Measurements from ENCODE around the gene MAP3K5.
"Not testable (repeated sequence)": the region's sequence is repeated elsewhere in the genome, so short reads cannot be mapped to it uniquely, and the experiment has no call there.

Gene MAP3K5

DNA sequence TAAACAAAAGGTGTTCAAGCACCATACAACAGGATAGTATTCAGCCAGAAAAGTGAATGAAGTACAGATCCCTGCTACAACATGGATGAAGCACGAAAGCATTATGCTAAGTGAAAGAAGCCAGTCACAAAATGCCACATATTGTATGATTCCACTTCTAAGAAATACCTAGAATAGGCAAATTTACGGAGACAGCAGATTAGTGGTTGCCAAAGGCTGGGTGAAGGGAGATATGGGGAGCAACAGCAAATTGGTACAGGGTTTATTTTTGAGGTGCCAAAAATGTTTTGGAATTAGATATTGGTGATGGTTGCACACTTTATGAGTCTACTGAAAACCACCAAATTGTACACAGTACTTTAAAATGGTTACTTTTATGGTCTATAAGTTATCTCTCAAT lies 23.2 kb downstream of the MAP3K5 start:
- DNase-seq, result no peak

- DNase-seq, result no peak
Measured at GRCh38 chr6:136767570-136768309, 24.5 kb downstream of the MAP3K5 start.

GRCh38 chr6:136767103-136767502 lies 25.2 kb downstream of the MAP3K5 start:
- no peak for DNase-seq

DNA sequence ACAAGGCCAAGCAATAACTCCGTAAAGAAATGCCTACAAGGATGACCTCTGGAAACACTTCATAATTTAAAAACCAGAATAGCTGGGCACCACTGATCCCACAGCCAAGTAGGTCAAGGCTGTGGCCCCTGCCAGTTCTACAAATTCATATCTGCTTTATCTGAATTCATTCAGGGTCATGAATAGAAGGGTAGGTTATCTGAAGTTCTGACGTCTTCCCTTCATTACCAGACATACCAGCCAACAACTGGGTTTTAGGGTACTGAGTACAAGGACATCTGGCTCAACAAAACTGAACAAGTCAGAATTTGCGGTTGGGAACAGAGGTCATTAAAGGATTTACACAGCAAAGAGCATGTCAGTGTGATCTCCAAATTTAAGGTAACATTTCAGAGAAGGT lies 26.0 kb downstream of the MAP3K5 start:
- DNase-seq, result no peak

GRCh38 chr6:136764517-136764993 lies 27.7 kb downstream of the MAP3K5 start:
- DNase-seq, result no peak

DNA sequence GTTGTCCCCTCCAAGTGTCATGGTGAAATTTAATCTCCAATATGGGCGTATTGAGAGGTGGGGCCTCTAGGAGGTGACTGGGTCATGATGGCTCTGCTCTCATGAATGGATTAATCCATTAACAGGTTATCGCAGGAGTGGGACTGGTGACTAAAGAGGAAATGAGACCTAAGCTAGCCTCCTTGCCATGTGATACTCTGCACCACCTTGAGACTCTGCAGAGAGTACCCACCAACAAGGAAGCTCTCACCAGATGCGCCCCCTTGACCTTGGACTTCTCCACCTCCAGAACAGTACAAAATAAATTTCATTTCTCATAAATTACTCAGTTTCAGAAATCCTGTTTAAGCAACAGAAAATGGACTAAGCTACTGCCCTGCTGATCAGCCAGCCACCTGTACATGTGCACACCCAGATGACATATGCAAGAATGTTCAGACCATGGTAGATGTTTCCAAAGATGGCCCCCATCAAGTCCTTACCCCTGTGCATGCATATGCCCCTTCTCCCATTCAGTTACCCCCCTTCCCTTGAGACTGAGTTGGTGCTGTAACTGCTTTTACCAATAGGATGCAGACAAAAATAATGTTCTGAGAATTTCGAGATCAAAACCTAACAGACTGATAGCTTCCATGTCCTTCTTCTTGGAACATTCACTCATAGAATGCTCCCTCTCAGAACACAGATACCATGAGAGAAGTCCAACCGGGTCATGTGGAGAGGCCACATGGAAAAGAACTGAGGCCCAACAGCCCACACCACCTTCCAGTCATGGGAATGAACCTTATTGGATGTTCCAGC lies 28.4 kb downstream of the MAP3K5 start:
- DNase-seq, result no peak

- no peak for DNase-seq
Measured at GRCh38 chr6:136763255-136763654, 29.0 kb downstream of the MAP3K5 start.

DNA sequence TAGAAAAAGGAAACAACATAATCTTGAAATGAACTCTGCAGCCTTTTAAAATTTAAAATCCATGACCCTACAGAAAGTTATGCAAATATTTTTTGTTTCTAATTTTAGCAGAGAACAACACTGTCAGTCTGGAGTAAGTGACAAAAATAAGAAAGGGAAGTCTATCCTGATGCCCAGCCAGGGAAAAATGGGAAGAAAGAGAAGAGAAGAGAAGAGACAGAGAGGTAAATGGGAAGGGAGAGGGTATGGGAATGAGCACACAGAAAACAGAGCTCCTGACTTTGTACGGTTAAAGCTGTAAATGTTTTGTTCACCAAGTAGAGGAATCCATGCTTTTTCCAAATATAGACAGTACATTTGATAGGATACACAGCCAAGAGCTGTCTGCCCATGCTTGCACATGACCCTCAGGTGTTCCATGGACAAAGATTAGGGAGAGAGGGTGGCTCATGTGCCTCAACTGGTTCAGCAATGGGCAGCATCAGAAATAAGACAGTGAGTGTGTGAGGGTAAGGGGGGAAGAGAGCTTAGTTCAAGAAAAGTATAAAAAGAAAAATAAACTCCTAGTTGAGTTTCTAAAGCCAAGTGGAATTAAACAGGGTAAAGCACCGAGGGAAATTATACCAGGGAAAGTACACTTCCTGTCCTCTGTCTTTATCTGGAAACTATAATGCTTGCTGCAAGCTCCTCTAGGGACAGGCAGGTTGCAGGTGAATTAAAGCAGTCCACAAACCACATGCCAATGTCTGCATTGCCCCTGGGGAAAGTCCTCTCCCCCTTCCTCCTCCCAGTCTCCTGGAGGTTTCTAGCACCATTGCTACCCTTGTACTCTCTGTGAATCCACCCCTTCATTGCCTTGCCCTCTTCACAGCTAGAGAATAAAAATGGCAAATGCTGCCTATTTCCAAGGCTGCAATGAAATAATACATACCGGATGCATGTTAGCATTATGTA lies 30.0 kb downstream of the MAP3K5 start:
- DNase-seq, result no peak

GRCh38 chr6:136761227-136761922 lies 30.9 kb downstream of the MAP3K5 start:
- no peak for DNase-seq

DNA sequence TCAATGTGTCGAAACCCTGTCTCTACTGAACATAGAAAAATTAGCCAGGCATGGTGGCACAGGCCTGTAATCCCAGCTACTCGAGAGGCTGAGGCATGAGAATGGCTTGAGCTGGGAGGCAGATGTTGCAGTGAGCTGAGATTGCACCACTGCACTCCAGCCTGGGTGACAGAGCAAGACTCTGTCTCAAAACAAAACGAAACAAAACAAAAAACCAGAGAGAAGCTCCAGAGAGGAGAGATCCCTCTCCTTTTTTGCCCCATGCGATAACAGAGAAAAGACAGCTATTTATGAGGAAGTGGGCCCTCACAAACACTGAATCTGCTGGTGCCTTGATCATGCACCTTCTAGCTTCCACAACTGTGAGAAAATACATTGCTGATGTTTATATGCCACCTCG lies 31.5 kb downstream of the MAP3K5 start:
- DNase-seq, result not testable (repeated sequence)

GRCh38 chr6:136757150-136757549 lies 35.1 kb downstream of the MAP3K5 start:
- DNase-seq, result no peak

DNA sequence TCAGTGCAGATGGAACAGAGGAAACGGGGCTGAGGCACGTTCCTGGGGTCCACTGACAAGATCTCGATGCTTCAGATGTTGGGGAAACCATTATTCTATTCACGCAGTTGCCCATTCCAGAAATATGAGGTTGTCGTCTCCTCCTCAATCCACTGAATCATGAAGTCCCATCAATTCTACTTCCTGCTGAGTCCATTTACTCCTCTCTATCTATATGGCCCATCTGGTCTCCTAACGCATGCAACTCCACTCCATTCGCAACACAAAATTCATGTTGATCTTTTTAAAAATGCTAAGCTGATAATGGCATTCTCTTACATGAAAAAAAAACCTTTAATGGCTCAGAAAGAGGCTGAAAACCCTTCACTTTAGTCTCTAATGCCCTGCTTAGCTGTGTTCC lies 37.5 kb downstream of the MAP3K5 start:
- DNase-seq, result no peak

GRCh38 chr6:136753624-136754023 lies 38.7 kb downstream of the MAP3K5 start:
- DNase-seq, result peak; percentile 48

GRCh38 chr6:136752554-136752953 lies 39.7 kb downstream of the MAP3K5 start:
- no peak for DNase-seq

- DNase-seq, result no peak
Measured at GRCh38 chr6:136751991-136752390, 40.3 kb downstream of the MAP3K5 start.

- DNase-seq, result no peak
Measured at GRCh38 chr6:136751522-136751956, 40.7 kb downstream of the MAP3K5 start.

DNA sequence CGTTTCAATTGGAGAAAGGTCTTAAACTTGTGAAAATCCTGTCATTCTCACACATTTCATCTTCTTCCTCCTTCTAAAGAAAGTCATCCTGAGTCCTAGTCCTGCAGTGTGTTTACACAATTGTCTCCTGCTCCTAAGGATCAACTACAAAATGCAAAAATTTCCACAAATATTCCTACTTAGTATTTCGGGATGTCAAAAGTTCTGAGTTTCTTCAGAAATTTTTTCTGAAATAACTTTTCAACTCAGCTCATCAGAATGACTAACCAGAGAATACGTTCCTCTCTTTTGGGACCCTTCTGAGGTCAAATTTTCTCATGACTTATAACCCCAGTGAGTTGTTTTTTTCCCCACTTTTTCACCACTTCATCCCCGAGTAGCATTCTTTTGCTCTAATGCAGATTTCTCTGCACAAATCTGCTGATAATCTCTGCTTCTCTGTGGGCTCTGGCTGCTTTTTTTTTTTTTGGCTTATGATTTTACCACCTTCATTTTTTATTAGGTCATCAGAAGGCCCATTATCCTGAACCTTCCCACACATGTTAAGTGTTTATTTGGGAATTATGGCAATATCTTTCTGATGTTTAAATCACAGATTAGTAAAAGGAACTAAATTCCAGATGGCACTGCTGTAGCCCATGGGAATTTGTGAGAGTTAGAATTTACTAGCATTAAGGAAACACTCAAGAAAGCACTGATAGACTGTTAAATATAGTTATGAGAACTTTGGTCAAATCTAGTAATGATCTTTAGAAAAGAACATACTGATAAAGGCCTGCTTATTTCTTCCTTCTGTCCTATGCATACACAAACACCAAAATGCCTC lies 41.4 kb downstream of the MAP3K5 start:
- DNase-seq, result no peak

DNA sequence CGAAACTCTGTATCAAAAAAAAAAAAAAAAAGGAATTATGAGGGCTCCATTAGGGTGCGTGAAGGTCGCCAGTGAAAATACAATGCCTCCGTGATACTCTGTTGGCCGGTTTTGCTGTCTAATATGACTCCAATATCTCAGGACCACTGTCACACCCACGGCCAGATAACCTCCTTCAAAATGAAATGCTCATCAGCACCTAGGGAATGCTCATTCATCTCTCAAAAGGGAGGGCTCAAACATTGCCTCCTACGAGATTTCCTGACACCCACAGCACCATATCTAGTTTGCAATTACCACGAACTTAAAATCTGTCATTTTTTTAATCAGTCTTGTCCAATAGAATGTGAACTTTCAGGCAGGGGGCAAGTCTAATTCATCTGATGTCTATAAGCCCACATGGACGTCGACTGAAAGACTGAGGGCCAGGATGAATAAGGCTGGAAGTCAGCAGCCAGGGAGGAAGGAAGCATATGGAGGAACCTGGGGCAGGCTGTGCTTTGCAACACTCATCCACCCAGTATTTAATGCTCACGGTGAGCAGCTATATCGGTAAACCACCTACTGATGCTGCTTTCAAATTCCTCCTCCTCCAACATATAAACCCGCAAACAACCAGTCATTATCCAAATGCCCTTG lies 42.8 kb downstream of the MAP3K5 start:
- DNase-seq, result no peak

- no peak for DNase-seq
Measured at GRCh38 chr6:136747507-136747906, 44.8 kb downstream of the MAP3K5 start.

GRCh38 chr6:136745300-136745699 lies 47.0 kb downstream of the MAP3K5 start:
- no peak for DNase-seq

DNA sequence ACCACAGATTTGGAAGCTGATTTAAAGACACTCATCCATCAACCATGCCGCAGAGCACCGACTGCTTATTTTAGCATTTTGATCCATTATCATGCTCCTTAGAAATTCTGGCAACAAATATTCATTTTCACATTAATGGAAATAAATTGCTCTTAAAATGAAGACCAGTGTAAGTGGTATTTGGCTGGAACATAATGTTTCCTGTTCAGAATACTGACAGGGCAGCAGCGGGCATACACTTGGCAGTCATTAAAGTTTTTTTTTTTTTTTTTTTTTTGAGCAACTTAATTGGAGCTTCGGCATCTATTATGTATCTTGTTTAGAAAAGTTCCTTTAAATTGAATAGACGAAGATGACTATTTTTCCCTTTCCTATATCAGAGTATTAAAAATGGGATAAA lies 47.4 kb downstream of the MAP3K5 start:
- no peak for DNase-seq

All from stimulated activated CD8-positive, alpha-beta memory T cell treated with anti-CD3 and anti-CD28 coated beads, Interleukin-4, amount 100 ng/mL, for 48 hours (primary cell).